CD8-positive, alpha-beta memory T cell (primary cell): ENCODE results near the gene RUSF1. TPM values are rescaled to one million over a fixed set of nuclear protein-coding genes. Genes with fewer than 3 reads are reported as not detected.

Experiments used
- CTCF ChIA-PET: fragments of 350-600 bp; sonication (Branson Sonifier 250); formaldehyde crosslinking; loops from one replicate; lab custom pipeline; 2021; ENCODE audit warnings: antibody characterized with exemption; lab: Charles Lee
- POLR2A ChIA-PET: fragments of 350-600 bp; sonication (Branson Sonifier 250); formaldehyde crosslinking; loops from one replicate; lab custom pipeline; 2021; ENCODE audit warnings: antibody characterized with exemption; lab: Charles Lee
- DNase-seq, 5 donors: peaks; one replicate each; pipeline versions ENCODE4 v3.0.0 to v3.0.0-alpha.2; 2020 to 2022; ENCODE audit warnings: mixed read lengths in 1 of 5
- H3K27ac ChIP-seq: one replicate; pipeline ENCODE4 v1.7.0; 2013; ENCODE audit warnings: low read depth, mild to moderate bottlenecking, low read length, moderate library complexity
- H3K27me3 ChIP-seq: 2 replicates; pipeline ENCODE4 v1.7.0; 2013; ENCODE audit warnings: low read length, mild to moderate bottlenecking; ENCODE audit not compliant: insufficient read depth, poor library complexity, severe bottlenecking
- H3K36me3 ChIP-seq: 2 replicates; pipeline ENCODE4 v1.7.0; 2013; ENCODE audit warnings: mild to moderate bottlenecking, low read length, moderate library complexity; ENCODE audit not compliant: insufficient read depth
- H3K4me1 ChIP-seq: 2 replicates; pipeline ENCODE4 v1.7.0; 2013; ENCODE audit warnings: mild to moderate bottlenecking, low read length, moderate library complexity; ENCODE audit not compliant: insufficient read depth
- H3K4me3 ChIP-seq: 2 replicates; pipeline ENCODE4 v1.7.0; 2013; ENCODE audit warnings: mild to moderate bottlenecking, low read length
- H3K9me3 ChIP-seq: 2 replicates; pipeline ENCODE4 v1.7.0; 2013; ENCODE audit warnings: mild to moderate bottlenecking, low read length
- H3K27ac Mint-ChIP-seq, 8 donors: one replicate each; pipeline ENCODE4 v1.8.0; 2020 to 2021; ENCODE audit warnings: mixed read lengths in 8 of 8, mild to moderate bottlenecking in 6 of 8, inconsistent platforms in 3 of 8, moderate library complexity in 3 of 8
- H3K27me3 Mint-ChIP-seq, 2 donors: one replicate each; pipeline ENCODE4 v1.8.0; 2020 to 2021; ENCODE audit warnings: mixed read lengths in 2 of 2, mild to moderate bottlenecking in 1 of 2, moderate library complexity in 1 of 2
- H3K36me3 Mint-ChIP-seq, 3 donors: one replicate each; pipeline ENCODE4 v1.8.0; 2020 to 2021; ENCODE audit warnings: mixed read lengths in 3 of 3, inconsistent platforms in 1 of 3, mild to moderate bottlenecking in 1 of 3
- H3K4me1 Mint-ChIP-seq, 3 donors: one replicate each; pipeline ENCODE4 v1.8.0; 2020 to 2021; ENCODE audit warnings: mixed read lengths in 3 of 3, inconsistent platforms in 1 of 3, mild to moderate bottlenecking in 1 of 3
- H3K4me3 Mint-ChIP-seq, 7 donors: one replicate each; pipeline ENCODE4 v1.8.0; 2020 to 2021; ENCODE audit warnings: mixed read lengths in 7 of 7, mild to moderate bottlenecking in 6 of 7, moderate library complexity in 4 of 7, inconsistent platforms in 2 of 7
- H3K9me3 Mint-ChIP-seq, 5 donors: one replicate each; pipeline ENCODE4 v1.8.0; 2020 to 2022; ENCODE audit warnings: mixed read lengths in 5 of 5, mild to moderate bottlenecking in 3 of 5, moderate library complexity in 2 of 5, inconsistent platforms in 1 of 5
- polyA plus RNA-seq: library from polyadenylated mRNA; unstranded; fragments of 300-500 nt; fragmentation: Illumina TruSeq; gene quantifications from one replicate; pipeline ENCODE4 v1.2.3, GENCODE V29; 2021
- total RNA-seq, 2 experiments: library from RNA; stranded (reverse); gene quantifications; one replicate each; pipeline ENCODE4 v1.2.3, GENCODE V29; 2021

Gene RUSF1
- total and polyA plus RNA-seq, 3 experiments from 2014 or later = 22.2 to 46.1 (median 44.4) TPM

DNA sequence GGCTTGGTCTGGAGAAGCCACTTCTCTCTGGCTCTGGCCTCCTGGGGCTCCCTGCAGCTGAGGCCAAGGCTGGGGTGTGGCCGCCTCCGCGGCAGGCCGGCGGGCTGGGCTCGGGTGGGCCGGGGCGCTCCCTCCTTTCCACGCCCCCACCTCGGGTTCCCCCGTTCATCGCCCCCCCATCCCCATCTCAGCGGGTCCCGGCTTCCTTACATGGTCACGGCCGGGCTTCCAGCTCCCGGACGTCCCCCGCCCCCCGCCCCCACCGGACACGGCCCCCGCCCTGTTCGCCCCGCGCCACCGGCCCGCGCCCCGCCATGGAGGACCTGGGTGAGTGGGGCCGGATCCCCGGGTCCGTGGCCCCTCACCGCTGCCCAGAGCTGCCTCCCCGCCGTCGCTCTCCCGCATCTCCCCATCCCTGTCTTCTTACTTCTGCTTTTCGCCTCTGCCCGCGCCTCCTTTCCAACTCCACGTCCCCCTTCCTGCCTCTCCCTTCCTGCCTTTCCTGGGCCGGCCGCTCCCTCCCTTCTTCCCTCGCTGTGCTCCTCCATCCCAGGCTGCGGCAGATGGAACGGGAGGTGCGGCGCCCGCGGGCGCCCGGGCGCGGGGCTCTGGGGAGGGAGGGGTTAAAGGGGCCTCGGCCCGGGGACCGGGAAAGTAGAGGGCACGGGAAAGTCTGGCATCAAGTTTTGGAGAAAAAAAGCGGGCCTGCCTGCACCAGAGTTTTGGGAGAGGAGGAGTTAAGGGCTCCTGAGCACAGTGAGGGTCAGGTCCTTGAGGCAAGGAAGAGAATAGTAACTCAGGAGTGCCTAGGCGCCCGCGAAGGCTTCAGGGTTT is 36.1 kb downstream of the RUSF1 start, which contains the start of gene TGFB1I1:
Gene TGFB1I1, plus strand, starts transcription at position 278 of the 834 bp plus-strand sequence. Its CDS starts 37 bp downstream, at position 315.
- H3K4me3 Mint-ChIP-seq = peak within 1 kb of the TSS; percentile 48 to 82 (median 71)
- H3K9me3 ChIP-seq = no peaks in the 10 kb centered on the region
- no peaks in the 10 kb centered on the region for H3K36me3 ChIP-seq
- DNase-seq = no peak
- POLR2A ChIA-PET = interaction anchor here (0.6 kb wide), 1 partner anchor 12 kb away, joined by 3 read pairs; no protein-coding TSS in a partner anchor
- H3K27ac Mint-ChIP-seq = no peak within 1 kb of the TSS
- H3K4me3 ChIP-seq = peak within 1 kb of the TSS; percentile 22
- peaks cover 15% of the 10 kb centered on the region for H3K4me1 ChIP-seq
- peaks cover 0 to 5% (median 0%) of the 10 kb centered on the region in 3 donors for H3K36me3 Mint-ChIP-seq
- peaks cover 9 to 33% (median 14%) of the 10 kb centered on the region in 3 donors for H3K4me1 Mint-ChIP-seq
- H3K27me3 ChIP-seq = peaks cover 13% of the 10 kb centered on the region
- no peak within 1 kb of the TSS for H3K27ac ChIP-seq
- peaks cover 19 to 23% of the 10 kb centered on the region in 2 donors for H3K27me3 Mint-ChIP-seq
- CTCF ChIA-PET = no interaction called here
- no peaks in the 10 kb centered on the region for H3K9me3 Mint-ChIP-seq

- H3K27me3 ChIP-seq = peaks cover 13% of the 10 kb centered on the region
- Mint-ChIP-seq H3K9me3 (no peaks in the 10 kb centered on the region), H3K27ac (no peak overlapping the region), H3K4me1 (peaks cover 10 to 33% (median 14%) of the 10 kb centered on the region in 3 donors), H3K36me3 (peaks cover 0 to 7% (median 0%) of the 10 kb centered on the region in 3 donors), H3K27me3 (peaks cover 19 to 23% of the 10 kb centered on the region in 2 donors), H3K4me3 (peak overlapping the region in 3 of 7 donors; percentile 23 to 82 (median 35))
- no peaks in the 10 kb centered on the region for H3K9me3 ChIP-seq
- no peak for DNase-seq
- ChIA-PET CTCF (no interaction called here), POLR2A (no interaction called here)
- no peak overlapping the region for H3K4me3 ChIP-seq
- H3K27ac ChIP-seq = no peak overlapping the region
- no peaks in the 10 kb centered on the region for H3K36me3 ChIP-seq
- peaks cover 21% of the 10 kb centered on the region for H3K4me1 ChIP-seq
Measured at GRCh38 chr16:31471241-31471874, 36.8 kb downstream of the RUSF1 start.

GRCh38 chr16:31470615-31471014 is 37.6 kb downstream of the RUSF1 start:
- Histone ChIP-seq H3K27ac (no peak overlapping the region), H3K9me3 (no peaks in the 10 kb centered on the region), H3K36me3 (no peaks in the 10 kb centered on the region), H3K4me1 (peaks cover 19% of the 10 kb centered on the region), H3K4me3 (no peak overlapping the region), H3K27me3 (peaks cover 13% of the 10 kb centered on the region)
- Mint-ChIP-seq H3K36me3 (peaks cover 0 to 14% (median 0%) of the 10 kb centered on the region in 3 donors), H3K27ac (no peak overlapping the region), H3K4me1 (peaks cover 8 to 28% (median 8%) of the 10 kb centered on the region in 3 donors), H3K4me3 (peak overlapping the region in 2 of 7 donors; percentile 23 to 48), H3K9me3 (no peaks in the 10 kb centered on the region), H3K27me3 (peaks cover 19 to 23% of the 10 kb centered on the region in 2 donors)
- DNase-seq = no peak
- ChIA-PET CTCF (interaction anchor here (1.3 kb wide), 1 partner anchor 10 kb away, joined by 3 read pairs; no protein-coding TSS in a partner anchor), POLR2A (no interaction called here)

DNA sequence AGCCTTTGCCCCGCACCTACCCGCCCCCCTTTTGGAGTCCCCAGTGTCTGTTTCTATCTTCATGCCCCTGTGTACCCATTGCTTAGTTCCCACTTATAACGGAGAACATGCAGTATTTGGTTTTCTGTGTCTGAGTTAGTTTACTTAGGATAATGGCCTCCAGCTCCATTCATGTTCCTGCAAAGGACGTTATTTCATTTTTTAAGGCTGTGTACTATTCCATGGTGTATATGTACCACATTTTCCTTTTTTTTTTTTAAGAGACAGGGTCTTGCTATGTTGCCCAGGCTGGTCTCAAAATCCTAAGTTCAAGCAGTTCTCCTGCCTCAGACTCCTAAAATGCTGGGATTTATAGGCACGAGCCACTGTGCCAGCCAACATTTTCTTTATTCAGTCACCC is 40.3 kb downstream of the RUSF1 start:
- Mint-ChIP-seq H3K4me1 (peaks cover 4 to 26% (median 8%) of the 10 kb centered on the region in 3 donors), H3K27ac (no peak overlapping the region), H3K27me3 (peaks cover 11 to 13% of the 10 kb centered on the region in 2 donors), H3K36me3 (peaks cover 0 to 34% (median 4%) of the 10 kb centered on the region in 3 donors), H3K4me3 (no peak overlapping the region), H3K9me3 (no peaks in the 10 kb centered on the region)
- CTCF ChIA-PET = interaction anchor here (0.6 kb wide), 1 partner anchor 399 kb away, joined by 3 read pairs; no protein-coding TSS in a partner anchor
- Histone ChIP-seq H3K27ac (no peak overlapping the region), H3K27me3 (peaks cover 12% of the 10 kb centered on the region), H3K4me3 (no peak overlapping the region), H3K36me3 (no peaks in the 10 kb centered on the region), H3K9me3 (no peaks in the 10 kb centered on the region), H3K4me1 (peaks cover 19% of the 10 kb centered on the region)
- no peak for DNase-seq
- POLR2A ChIA-PET = interaction anchor here (1.2 kb wide), 1 partner anchor 8 kb away, joined by 4 read pairs; the partner anchor contains the start of gene ARMC5

GRCh38 chr16:31467151-31467773 is 40.9 kb downstream of the RUSF1 start:
- Mint-ChIP-seq H3K27ac (peak overlapping the region in 2 of 8 donors; percentile 50 to 68), H3K9me3 (no peaks in the 10 kb centered on the region)
- POLR2A ChIA-PET = no interaction called here

DNA sequence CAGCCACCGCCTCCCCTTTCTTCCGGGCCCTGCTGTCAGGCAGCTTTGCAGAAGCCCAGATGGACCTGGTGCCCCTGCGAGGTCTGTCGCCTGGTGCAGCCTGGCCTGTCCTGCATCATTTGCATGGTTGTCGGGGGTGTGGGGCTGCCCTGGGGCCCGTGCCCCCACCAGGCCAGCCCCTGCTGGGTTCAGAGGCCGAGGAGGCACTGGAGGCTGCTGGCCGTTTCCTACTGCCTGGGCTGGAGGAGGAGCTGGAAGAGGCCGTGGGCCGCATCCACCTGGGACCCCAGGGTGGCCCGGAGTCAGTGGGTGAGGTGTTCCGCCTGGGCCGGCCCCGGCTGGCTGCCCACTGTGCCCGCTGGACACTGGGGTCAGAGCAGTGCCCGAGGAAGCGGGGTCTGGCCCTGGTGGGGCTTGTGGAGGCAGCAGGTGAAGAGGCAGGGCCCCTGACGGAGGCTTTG is 41.8 kb downstream of the RUSF1 start:
- no peak overlapping the region for H3K4me3 Mint-ChIP-seq
- CTCF ChIA-PET = no interaction called here
- DNase-seq = no peak
- H3K36me3 Mint-ChIP-seq = peaks cover 0 to 44% (median 4%) of the 10 kb centered on the region in 3 donors
- peaks cover 2% of the 10 kb centered on the region for H3K27me3 ChIP-seq
- no peaks in the 10 kb centered on the region for H3K36me3 ChIP-seq
- H3K9me3 ChIP-seq = no peaks in the 10 kb centered on the region
- H3K4me3 ChIP-seq = no peak overlapping the region
- peak overlapping the region in 1 of 8 donors; percentile 68 for H3K27ac Mint-ChIP-seq
- H3K27me3 Mint-ChIP-seq = peaks cover 4 to 5% of the 10 kb centered on the region in 2 donors
- no peak overlapping the region for H3K27ac ChIP-seq
- POLR2A ChIA-PET = no interaction called here
- H3K4me1 ChIP-seq = peaks cover 16% of the 10 kb centered on the region
- peaks cover 2 to 18% (median 8%) of the 10 kb centered on the region in 3 donors for H3K4me1 Mint-ChIP-seq
- no peaks in the 10 kb centered on the region for H3K9me3 Mint-ChIP-seq

More at GRCh38 chr16:31467151-31467773, 40.9 kb downstream of the RUSF1 start:
- H3K4me1 ChIP-seq = peaks cover 19% of the 10 kb centered on the region
- H3K4me3 ChIP-seq = no peak overlapping the region
- H3K27me3 ChIP-seq = peaks cover 7% of the 10 kb centered on the region
- Mint-ChIP-seq H3K4me1 (peaks cover 2 to 20% (median 8%) of the 10 kb centered on the region in 3 donors), H3K4me3 (peak overlapping the region in 1 of 7 donors; percentile 11), H3K36me3 (peaks cover 0 to 40% (median 4%) of the 10 kb centered on the region in 3 donors), H3K27me3 (peaks cover 6 to 7% of the 10 kb centered on the region in 2 donors)
- H3K9me3 ChIP-seq = no peaks in the 10 kb centered on the region
- no peak for DNase-seq
- CTCF ChIA-PET = interaction anchor here (0.6 kb wide), 1 partner anchor 400 kb away, joined by 3 read pairs; no protein-coding TSS in a partner anchor
- no peaks in the 10 kb centered on the region for H3K36me3 ChIP-seq
- H3K27ac ChIP-seq = no peak overlapping the region

DNA sequence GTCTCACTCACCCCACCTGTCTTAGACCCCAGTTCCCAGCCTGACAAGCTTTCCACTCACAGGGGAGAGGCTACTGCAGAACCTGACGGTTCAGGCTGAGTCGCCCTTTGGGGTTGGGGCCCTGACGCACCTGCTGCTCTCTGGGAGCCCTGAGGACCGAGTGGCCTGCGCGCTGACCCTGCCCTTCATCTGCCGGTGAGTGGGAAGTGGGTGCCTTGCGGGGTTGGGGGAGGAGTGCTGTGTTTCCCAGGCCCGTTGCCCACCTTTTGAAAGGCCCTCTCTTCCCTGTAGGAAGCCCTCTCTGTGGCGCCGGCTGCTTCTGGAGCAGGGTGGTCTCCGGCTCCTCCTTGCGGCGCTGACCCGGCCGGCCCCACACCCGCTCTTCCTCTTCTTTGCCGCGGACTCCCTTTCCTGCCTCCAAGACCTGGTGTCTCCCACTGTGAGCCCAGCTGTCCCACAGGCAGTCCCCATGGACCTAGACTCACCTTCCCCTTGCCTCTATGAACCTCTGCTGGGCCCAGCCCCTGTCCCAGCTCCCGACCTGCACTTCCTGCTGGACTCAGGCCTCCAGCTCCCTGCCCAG is 42.3 kb downstream of the RUSF1 start:
- no peaks in the 10 kb centered on the region for H3K9me3 ChIP-seq
- CTCF ChIA-PET = no interaction called here
- Mint-ChIP-seq H3K4me1 (peaks cover 6 to 19% (median 12%) of the 10 kb centered on the region in 3 donors), H3K36me3 (peaks cover 0 to 46% (median 4%) of the 10 kb centered on the region in 3 donors), H3K27ac (no peak overlapping the region), H3K27me3 (no peaks in the 10 kb centered on the region), H3K4me3 (peak overlapping the region in 2 of 7 donors; percentile 50 to 51), H3K9me3 (no peaks in the 10 kb centered on the region)
- H3K27me3 ChIP-seq = no peaks in the 10 kb centered on the region
- H3K4me1 ChIP-seq = peaks cover 18% of the 10 kb centered on the region
- H3K36me3 ChIP-seq = no peaks in the 10 kb centered on the region
- POLR2A ChIA-PET = no interaction called here
- H3K4me3 ChIP-seq = no peak overlapping the region
- H3K27ac ChIP-seq = no peak overlapping the region
- DNase-seq = no peak
